ENCODE data around the gene WDR47.
"Not testable (repeated sequence)": the region's sequence is repeated elsewhere in the genome, so short reads cannot be mapped to it uniquely, and the experiment has no call there.

Gene WDR47

DNA sequence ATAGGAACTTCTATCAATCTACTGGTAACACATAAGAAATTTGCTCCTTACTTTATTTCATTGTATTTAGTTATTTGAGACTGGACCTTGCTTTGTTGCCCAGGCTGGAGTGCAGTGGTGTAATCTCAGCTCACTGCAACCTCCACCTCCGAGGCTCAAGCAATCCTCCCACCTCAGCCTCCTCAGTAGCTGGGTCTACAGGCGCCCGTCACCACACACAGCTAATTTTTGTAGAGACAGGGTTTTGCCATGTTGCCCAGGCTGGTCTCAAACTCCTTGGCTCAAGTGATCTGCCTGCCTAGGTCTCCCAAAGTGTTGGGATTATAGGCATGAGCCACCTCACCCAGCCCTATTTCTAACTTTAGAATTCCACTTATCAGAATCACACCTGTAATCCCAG is 10.2 kb upstream of the WDR47 start:
- not testable (repeated sequence) for DNase-seq (ENCODE audit: low read depth)

DNA sequence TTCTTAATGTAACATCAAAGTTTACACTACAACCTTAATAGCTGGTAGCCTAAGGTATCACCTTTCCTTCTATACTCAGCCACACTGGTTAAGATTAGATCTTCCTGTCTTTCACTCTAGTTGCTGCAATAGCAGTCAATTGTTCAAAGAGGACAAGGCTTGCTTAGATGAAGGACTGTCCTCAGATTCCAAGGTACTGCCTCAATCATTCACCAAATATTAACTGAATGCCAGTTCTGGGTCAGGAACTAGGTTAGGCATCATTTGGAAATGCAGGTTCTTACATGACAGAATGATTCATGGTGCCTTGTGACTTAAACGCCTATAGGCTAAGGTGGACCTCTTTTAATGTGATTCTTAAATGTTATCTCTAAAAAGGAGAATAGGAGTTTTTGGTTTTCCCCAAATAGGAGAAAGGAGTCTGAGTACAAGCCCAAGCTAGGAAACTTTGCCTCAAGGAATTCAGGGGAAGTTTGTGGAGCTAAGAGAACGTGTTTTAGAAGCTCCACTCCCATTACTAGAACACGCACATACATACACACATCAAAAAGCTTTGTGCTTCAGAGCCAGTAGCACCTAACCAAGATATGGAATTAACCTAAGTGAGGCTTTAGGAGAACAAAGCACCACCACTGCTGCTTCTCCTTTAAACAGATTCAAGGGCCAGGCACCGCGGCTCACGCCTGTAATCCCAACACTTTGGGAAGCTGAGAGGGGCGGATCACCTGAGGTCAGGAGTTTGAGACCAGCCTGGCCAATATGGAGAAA is 8.5 kb upstream of the WDR47 start:
- no peak for DNase-seq (ENCODE audit: low read depth)

DNA sequence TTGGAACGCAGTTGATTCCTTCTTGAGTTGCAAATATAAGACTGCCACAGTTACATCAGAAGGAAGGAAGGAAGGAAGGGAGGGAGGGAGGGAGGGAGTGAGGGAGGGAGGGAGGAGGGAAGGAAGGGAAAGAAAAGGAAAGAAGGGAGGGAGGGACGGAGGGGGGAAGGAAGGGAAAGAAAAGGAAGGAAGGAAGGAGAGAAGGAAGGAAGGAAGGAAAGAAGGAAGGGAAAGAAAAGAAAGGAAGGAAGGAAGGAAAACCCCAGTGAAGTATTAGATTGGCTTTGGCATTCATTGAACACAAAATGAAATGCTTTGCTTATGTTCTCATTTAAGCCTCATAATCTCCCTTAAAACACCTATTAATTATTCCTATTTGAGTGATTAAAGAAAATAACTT is 6.4 kb upstream of the WDR47 start:
- DNase-seq (ENCODE audit: low read depth), result no peak

DNA sequence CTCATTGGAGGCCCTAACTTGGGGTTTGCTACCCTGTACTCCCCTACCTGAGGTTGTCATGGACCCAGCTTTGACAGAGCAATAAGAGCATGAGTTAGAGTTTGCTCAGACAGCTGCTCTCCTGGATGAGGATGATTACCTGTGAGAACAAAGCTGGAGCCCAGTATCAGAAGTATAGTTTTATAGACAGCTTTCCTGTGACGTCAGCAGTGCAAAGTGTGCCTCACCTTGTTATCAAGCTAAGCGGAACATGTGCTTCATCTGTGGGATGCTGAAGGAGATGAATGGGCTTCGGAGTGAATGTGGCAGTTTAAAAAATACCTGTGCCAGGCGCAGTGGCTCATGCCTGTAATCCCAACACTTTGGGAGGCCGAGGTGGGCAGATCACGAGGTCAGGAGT is 5.4 kb upstream of the WDR47 start:
- DNase-seq (ENCODE audit: low read depth), result no peak

DNA sequence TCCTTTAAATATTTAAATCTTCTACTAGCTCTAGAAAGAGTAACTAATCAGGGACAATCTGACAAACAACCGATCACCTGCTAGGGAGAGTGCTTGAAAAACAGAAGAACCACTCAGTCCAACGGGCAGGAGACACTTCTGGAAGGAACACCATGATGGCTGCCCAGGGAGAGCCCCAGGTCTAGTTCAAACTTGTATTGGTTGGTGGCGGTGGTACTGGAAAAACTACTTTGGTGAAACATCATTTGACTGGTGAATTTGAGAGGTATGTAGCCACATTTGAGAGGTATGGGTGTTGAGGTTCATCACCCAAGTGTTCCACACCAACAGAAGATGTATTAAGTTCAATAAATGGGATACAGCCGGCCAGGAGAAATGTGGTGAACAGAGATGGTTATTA is 4.8 kb upstream of the WDR47 start:
- DNase-seq (ENCODE audit: low read depth), result no peak

DNA sequence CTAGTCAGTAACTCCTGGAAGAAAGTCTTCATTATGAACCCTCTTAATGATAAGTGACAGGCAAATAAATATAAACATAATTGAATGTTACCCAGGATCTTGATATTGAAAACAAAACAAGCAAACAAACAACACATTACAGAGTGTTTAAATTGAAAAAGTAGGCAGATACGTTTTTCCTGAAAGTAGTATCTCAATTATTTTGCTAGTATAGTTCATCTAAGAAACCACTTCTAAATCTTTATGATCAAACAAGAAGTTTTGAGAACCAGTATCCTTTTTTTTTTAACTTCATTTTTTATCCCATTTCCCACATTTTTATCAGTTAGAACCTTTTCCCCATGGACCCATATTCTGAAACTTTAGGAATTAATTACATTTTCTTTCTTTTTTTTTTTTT is 3.7 kb upstream of the WDR47 start:
- DNase-seq (ENCODE audit: low read depth), result no peak

DNA sequence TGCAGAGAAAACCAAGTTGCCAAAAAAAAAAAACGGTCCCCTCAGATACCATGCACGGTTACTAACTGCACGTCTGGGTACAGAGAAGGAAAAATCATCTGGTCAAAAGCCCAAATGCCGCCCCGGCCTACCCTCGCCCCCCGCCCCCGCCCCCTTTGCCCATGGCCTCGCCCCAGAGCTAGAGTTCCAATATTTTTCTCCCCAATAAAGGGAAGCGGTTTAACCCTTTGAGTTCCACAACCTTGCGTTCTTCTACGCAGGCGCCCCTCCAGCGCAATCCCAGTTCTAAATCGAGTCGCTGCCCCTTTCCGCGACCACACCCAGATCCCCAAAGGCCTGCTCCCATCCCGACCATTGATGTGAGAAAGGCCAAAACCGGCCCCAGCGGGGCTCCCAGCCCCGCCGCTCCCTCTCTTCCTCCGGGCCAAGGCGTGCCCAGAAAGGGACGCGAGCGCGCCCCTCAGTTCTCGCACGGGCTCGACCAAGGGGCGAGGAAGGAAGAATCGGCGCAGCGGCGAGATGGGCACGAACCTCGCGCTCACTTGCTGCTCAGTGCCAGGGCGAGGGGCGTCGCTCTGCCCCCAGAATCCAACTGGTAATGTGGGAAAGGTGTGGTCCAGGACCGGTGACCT is 797 bp downstream of the WDR47 start:
- DNase-seq (ENCODE audit: low read depth), result no peak

DNA sequence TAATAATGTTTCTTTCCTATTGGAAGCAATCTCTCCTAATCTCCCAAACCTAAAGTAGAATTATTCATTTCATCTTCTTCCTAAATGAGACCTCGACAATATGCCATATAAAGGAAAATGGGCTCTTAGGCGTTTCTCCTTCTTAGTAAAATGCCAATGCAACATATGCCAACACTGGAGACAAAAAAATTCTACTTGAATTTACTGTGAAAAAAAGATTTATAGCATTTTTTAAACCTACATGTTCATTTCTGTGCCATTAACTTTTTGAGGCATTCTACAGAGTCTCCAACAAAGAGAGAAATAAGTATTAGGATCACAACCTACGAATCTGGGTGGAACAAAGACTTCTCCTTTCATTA is 1.3 kb downstream of the WDR47 start:
- no peak for DNase-seq (ENCODE audit: low read depth)

DNA sequence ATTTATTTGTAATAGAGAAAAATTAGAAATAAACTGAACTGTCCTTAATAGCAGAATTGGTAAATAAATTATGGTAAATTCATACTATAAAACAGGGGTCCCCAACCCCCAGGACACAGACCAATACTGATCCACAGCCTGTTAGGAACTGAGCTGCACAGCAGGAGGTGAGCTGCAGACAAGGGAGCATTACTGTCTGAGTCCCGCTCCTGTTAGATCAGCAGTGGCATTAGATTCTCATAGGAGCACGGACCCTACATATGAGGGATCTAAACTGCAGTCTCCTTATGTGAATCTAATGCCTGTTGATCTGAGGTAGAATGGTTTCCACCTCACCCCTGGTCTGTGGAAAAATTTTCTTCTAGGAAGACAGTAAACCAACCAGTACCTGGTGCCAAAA is 7.5 kb downstream of the WDR47 start:
- DNase-seq (ENCODE audit: low read depth), result no peak

DNA sequence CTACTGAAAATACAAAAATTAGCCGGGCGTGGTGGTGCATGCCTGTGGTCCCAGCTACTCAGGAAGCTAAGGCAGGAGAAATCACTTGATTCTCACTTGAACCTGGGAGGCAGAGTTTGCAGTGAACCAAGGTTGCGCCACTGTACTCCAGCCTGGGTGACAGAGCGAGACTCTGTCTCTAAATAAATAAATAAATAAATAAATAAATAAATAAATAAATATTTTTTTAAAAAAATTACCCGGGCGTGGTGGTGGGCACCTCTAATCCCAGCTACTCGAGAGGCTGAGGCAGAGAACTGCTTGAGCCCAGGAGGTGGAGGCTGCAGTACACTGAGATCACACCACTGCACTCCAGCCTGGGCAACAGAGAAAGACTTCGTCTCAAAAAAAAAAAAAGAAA is 12.4 kb downstream of the WDR47 start:
- DNase-seq (ENCODE audit: low read depth), result not testable (repeated sequence)

DNA sequence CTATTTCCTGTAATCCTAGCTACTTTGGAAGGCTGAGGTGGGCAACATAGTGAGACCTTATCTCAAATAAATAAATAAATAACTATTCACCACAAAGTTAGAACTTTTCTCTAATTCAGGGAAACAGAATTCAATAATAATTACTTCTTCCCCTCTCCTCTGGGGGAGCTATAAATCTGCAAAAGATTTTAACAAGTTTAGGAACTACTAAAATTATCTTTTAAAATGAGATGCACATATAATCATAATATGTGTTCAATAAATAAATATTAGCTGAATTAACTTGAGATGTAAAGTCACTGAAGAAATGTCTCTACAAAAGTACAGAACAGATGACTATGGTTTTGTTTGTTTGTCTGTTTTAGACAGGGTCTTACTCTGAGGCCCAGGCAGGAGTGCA is 14.1 kb downstream of the WDR47 start:
- DNase-seq (ENCODE audit: low read depth), result no peak

DNA sequence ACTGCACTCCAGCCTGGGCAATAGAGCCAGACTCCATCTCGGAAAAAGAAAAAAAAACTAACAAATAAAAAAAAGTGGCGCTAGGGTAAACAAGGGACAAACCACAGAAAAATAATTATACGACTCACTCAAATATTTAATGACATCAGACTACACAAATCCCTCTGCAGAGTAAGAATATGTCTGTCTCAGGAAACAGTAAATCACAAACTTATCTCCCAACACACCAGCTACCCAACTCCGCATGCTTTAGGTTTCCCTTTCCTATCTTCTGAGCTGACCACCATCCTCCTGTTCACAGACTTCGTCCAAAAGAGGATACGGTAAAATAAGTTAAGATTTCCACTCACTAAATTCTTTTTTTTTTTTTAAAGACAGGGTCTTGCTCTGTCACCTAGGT is 16.2 kb downstream of the WDR47 start:
- no peak for DNase-seq (ENCODE audit: low read depth)

DNA sequence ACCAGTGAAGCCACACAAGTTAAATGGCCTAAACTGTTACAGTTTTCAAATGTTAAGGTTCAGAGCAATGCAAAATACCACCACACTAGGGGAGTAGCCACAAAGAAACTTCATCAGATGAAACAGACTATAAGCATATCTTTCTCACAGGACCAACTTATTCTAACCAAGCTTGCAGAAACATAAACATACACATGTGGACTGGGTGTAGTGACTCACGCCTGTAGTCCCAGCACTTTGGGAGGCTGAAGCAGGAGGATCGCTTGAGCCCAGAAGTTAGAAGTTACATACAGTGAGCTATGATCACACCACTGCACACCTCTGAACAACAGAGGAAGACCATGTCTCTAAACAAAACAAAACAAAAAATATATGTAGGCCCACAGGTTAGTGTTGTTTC is 17.3 kb downstream of the WDR47 start:
- DNase-seq (ENCODE audit: low read depth), result no peak

DNA sequence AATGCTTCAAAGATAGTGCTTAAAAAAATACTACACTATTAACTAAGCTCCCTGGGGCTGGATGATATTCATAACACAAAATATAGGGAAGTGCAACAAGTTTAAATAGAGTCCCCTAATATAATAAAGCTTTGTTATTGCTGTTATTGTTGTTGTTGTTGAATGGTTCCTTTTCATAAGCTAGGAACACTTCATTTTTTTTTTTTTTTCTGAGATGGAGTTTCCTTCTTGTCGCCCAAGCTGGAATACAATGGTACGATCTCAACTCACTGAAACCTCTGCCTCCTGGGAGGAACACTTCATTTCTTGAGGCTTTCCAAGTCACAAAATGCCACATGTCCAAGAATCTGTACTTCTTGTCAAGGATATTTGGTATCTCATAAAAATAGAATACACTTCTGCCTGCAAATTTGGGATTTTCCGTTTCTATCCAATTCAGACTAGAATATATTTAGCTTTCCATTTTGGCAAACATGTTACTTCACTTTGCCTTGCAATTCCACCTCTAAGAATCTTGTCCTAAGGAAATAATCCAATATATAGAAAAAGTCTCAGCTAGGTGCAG is 21.1 kb downstream of the WDR47 start:
- DNase-seq (ENCODE audit: low read depth), result no peak

DNA sequence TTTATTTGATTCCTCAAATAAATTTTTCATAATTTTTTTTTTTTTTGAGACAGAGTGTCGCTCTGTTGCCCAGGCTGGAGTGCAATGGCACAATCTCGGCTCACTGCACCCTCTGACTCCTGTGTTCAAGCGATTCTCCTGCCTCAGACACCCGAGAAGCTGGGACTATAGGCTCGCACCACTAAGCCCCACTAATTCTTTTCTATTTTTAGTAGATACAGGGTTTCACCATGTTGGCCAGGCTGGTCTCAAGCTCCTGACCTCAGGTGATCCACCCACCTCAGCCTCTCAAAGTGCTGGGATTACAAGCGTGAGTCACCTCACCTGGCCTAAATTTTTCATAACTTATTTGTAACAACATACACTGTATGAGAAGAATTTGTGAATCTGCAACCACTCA is 24.2 kb downstream of the WDR47 start:
- DNase-seq (ENCODE audit: low read depth), result not testable (repeated sequence)

DNA sequence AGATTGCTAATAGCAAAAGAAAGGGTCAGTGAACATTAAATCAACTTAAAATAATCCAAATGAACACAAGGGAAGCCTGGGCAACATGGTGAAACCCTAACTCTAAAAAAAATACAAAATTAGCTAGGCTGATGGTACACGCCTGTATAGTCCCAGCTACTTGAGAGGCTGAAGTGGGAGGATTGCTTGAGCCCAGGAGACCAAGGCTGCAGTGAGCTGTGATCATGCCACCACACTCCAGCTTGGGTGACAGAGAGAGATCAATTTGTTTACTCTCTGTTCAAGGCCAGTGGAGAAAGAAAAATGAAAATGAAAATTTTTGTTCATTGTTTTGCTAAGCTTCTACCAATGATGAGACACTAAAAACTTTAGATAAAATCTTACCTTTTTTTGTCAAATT is 24.8 kb downstream of the WDR47 start:
- DNase-seq (ENCODE audit: low read depth), result no peak

DNA sequence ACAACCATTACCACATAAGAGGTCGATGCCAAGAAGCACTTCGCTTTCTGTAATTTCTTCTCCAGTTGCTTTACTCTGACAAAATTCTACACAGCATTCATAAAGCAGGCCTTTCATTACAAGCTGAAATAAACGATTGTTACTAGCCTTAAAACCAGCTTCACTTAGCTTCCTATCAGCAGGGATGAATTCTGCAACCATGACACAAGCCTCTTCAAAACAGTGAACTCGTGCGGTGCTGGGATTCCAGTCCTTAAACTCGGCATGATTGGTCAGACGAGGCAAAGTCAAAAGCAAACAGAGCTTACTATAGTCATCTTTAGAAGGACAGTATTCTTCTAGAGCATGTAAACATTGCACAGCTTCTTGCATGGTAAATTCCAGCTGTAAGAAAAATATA is 30.6 kb downstream of the WDR47 start:
- no peak for DNase-seq (ENCODE audit: low read depth)

DNA sequence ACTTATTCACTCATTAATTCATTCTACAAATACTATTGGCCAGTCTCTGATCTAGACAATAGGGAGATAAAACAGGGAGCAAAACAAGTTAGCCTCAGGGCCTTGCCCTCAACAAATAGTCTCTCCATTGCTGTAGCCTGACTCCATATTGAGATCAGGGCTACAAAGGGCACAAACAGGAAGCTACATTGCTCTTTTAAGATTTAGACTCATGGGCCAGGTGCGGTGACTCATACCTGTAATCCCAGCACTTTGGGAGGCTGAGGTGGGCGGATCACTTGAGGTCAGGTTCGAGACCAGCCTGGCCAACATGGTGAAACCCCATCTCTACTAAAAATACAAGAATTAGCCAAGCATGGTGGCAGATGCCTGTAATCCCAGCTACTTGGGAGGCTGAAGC is 45.3 kb downstream of the WDR47 start:
- DNase-seq (ENCODE audit: low read depth), result not testable (repeated sequence)

DNA sequence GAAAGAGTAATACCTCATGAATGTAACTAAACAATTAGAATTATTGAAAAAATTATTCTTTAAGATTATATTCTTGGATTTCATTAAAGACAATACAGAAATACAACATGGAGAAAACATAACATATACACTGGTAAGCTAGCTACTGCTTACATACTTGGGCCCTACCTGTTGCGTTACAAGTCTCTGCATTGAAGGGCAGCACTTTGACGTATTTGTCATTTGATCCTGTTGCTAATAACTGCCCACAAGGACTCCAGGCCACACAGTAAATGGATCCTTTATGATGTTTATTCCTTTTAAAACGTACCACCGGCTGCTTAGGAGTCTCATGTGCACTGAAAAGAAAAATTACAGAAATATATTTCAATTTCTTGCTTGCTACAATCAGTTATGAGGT is 58.8 kb downstream of the WDR47 start:
- DNase-seq (ENCODE audit: low read depth), result no peak

DNA sequence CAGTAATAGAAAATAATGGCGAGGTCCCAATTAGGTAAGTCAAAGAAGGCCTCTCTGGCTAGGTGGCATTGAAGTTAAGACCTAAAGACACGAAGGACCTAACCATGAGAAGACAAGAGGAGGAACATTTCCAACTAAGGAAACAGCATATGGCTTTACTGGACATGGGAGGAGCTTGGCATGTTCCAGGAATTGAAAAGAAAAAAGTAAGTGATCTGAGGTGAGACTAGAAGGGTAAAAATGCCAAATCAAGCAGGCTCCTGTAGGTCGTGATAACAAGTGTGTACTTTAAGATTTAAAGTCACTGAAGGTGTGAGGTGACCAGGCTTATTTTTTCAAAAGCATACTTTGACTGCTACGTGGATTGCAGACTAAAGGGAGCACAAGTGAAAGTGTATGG is 65.2 kb downstream of the WDR47 start:
- DNase-seq (ENCODE audit: low read depth), result no peak

DNA sequence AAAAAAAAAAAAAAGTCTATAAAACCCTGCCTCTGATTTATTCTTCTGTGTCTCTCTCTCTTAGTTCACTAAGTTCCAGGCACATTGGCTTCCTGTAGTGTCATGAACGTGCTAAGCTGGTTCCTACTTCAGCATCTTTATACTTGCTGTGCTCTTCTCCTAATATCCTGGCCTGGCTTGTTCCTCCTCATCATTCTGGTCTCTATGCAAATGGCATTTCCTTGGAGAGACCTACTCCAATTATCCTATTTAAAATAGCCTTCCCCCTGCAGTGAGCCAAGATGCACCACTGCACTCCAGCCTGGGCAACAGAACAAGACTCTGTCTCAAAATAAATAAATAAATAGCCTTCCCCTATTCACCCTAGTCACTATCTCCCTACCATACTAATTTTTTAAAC is 69.0 kb downstream of the WDR47 start:
- no peak for DNase-seq (ENCODE audit: low read depth)

DNA sequence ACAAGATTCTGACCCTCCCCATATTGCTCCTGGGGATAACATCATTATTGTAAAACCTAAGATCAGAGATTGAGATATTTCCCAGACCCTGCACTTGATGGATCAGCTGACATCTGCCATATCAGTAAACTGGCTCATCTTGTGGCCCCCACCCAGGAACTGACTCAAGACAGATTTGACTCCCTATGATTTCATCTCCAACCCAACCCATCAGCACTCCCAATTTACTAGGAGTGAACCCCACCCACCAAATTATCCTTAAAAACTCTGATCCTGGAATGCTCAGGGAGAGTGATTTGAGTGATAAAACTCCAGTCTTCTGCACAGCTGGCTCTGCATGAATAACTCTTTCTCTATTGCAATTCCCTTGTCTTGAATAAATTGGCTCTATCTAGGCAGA is 72.6 kb downstream of the WDR47 start:
- DNase-seq (ENCODE audit: low read depth), result no peak

DNA sequence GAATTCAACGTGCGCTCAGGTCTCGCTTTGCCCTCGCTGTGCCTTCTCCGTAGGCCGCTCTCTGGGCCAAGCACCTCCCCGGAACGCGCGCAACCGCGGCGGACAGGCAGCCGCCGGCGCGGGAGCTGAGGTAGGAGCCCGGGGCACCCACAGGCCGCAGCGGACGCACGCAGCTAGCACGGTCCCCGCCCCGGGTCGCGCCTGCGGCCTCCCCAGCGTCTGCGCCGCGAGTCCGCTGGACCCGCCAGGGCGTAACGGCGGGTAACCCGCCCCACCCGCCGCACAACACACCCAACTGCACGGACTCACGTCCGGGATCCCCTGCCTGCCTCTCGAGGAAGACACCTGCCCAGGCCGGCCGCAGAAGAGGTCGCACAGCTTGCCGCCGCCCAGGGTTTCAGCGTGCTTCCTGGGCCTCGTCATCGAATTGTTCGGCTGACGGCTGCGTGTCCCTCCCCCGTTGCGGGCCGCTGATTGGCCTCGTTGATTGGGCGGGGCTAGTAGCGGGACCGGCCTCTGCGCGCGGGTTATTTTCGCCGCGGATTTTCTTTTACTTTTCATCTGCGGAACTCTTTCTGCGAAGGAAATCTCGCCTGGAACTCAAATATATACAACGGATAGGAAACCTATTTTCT is 78.7 kb downstream of the WDR47 start, which contains the start of gene CLCC1:
Gene CLCC1 (minus strand): TSS at position 433 of the 635 bp plus-strand sequence. CDS start 13,047 bp downstream, outside the sequence.
- peak; percentile 85 for DNase-seq (ENCODE audit: low read depth)
